ENCODE measurements around the gene SEMA4A. TPM values are rescaled to one million over a fixed set of nuclear protein-coding genes. Genes with fewer than 3 reads are reported as not detected.

Gene SEMA4A
- total RNA-seq = 7.0 and 7.4 TPM in 2 replicates

- ATAC-seq (ENCODE audit: low read depth) (no peak), DNase-seq (no peak)
- peak within 1 kb of the TSS; percentile 81 for H3K4me3 Mint-ChIP-seq
- POLR2A ChIA-PET = interaction anchor here (1.7 kb wide), 1 partner anchor 59 kb away, joined by 19 read pairs; the partner anchor contains the start of gene PMF1
- TF ChIP-seq CTCF (IDR thresholded peaks at IDR 0.05) = no peak
- H3K4me1 Mint-ChIP-seq = peaks cover 94% of the 10 kb centered on the region
- intact Hi-C loops (cut with micrococcal nuclease) = no loop called here
- H3K36me3 Mint-ChIP-seq (ENCODE audit: low read depth) = peaks cover 6% of the 10 kb centered on the region
- peaks cover 5% of the 10 kb centered on the region for H3K27me3 Mint-ChIP-seq
- CTCF ChIA-PET = interaction anchor here (1.0 to 1.6 kb wide), 2 partner anchors 57 to 72 kb away, joined by 3 to 10 read pairs; no protein-coding TSS in a partner anchor
- H3K27ac Mint-ChIP-seq = peak within 1 kb of the TSS; percentile 82
- H3K9me3 Mint-ChIP-seq = no peaks in the 10 kb centered on the region
Measured at GRCh38 chr1:156153362-156153761, at the start of gene SEMA4A. Gene SEMA4A (plus strand): TSS chr1:156153585. CDS start chr1:156154579, 994 bp downstream.

GRCh38 chr1:156104065-156104810, 49.1 kb upstream of the SEMA4A start:
- Mint-ChIP-seq H3K27ac (peak overlapping the region; percentile 66), H3K9me3 (no peaks in the 10 kb centered on the region), H3K4me3 (no peak overlapping the region), H3K36me3 (ENCODE audit: low read depth) (no peaks in the 10 kb centered on the region), H3K4me1 (peaks cover 63% of the 10 kb centered on the region), H3K27me3 (no peaks in the 10 kb centered on the region)
- ChIA-PET CTCF (interaction anchor here (1.3 kb wide), 1 partner anchor 26 kb away, joined by 5 read pairs; no protein-coding TSS in a partner anchor), POLR2A (interaction anchor here (0.6 to 3.5 kb wide), 4 partner anchors 11 to 109 kb away, joined by 3 to 30 read pairs (median 8); partner anchors contain the start of genes LMNA and PMF1)
- DNase-seq (peak; percentile 35), ATAC-seq (ENCODE audit: low read depth) (no peak)
- intact Hi-C loops (cut with micrococcal nuclease) = no loop called here
- TF ChIP-seq CTCF (IDR thresholded peaks at IDR 0.05) = no peak

GRCh38 chr1:156104861-156105832, 48.2 kb upstream of the SEMA4A start:
- ChIA-PET CTCF (interaction anchor here (1.3 to 3.3 kb wide), 2 partner anchors 8 to 25 kb away, joined by 5 to 29 read pairs; no protein-coding TSS in a partner anchor), POLR2A (interaction anchor here (0.6 to 3.8 kb wide), 6 partner anchors 8 to 120 kb away, joined by 3 to 61 read pairs (median 18); partner anchors contain the start of gene LMNA)
- DNase-seq = no peak
- no peak for ATAC-seq (ENCODE audit: low read depth)
- intact Hi-C loops (cut with micrococcal nuclease) = no loop called here
- peaks cover 65% of the 10 kb centered on the region for H3K4me1 Mint-ChIP-seq
- TF ChIP-seq CTCF (IDR thresholded peaks at IDR 0.05) = no peak
- no peaks in the 10 kb centered on the region for H3K36me3 Mint-ChIP-seq (ENCODE audit: low read depth)
- H3K27ac Mint-ChIP-seq = peak overlapping the region; percentile 92
- no peaks in the 10 kb centered on the region for H3K27me3 Mint-ChIP-seq
- no peaks in the 10 kb centered on the region for H3K9me3 Mint-ChIP-seq
- peak overlapping the region; percentile 80 for H3K4me3 Mint-ChIP-seq

- CTCF ChIA-PET = interaction anchor here (0.8 to 3.3 kb wide), 4 partner anchors 10 to 117 kb away, joined by 3 to 29 read pairs (median 6); no protein-coding TSS in a partner anchor
- no peaks in the 10 kb centered on the region for H3K36me3 Mint-ChIP-seq (ENCODE audit: low read depth)
- TF ChIP-seq CTCF (IDR thresholded peaks at IDR 0.05) = no peak
- H3K4me1 Mint-ChIP-seq = peaks cover 67% of the 10 kb centered on the region
- peak overlapping the region; percentile 69 for H3K4me3 Mint-ChIP-seq
- ATAC-seq (ENCODE audit: low read depth) = peak; percentile 2
- intact Hi-C loops (cut with micrococcal nuclease) = loop anchor here (1.0 to 2.0 kb wide), 5 partner anchors 7 to 48 kb away; partner anchors contain the start of gene LMNA
- no peaks in the 10 kb centered on the region for H3K9me3 Mint-ChIP-seq
- no peak for DNase-seq
- H3K27ac Mint-ChIP-seq = peak overlapping the region; percentile 92
- H3K27me3 Mint-ChIP-seq = no peaks in the 10 kb centered on the region
- POLR2A ChIA-PET = interaction anchor here (0.9 to 3.8 kb wide), 7 partner anchors 9 to 362 kb away, joined by 3 to 61 read pairs (median 6); partner anchors contain the start of genes ARHGEF2 and LMNA
Measured at GRCh38 chr1:156106624-156107488, 46.5 kb upstream of the SEMA4A start.
